GM18873 (cell line): ENCODE measurements around the gene CEP152.

Experiments used
- ATAC-seq: cut with Tn5 transposase; IDR thresholded peaks from one replicate; pipeline ENCODE4 v1.9.1; 2021; ENCODE audit warnings: mild to moderate bottlenecking, moderate library complexity, moderate number of reproducible peaks; ENCODE audit not compliant: unreplicated experiment, low FRiP score

The CEP152 gene

DNA sequence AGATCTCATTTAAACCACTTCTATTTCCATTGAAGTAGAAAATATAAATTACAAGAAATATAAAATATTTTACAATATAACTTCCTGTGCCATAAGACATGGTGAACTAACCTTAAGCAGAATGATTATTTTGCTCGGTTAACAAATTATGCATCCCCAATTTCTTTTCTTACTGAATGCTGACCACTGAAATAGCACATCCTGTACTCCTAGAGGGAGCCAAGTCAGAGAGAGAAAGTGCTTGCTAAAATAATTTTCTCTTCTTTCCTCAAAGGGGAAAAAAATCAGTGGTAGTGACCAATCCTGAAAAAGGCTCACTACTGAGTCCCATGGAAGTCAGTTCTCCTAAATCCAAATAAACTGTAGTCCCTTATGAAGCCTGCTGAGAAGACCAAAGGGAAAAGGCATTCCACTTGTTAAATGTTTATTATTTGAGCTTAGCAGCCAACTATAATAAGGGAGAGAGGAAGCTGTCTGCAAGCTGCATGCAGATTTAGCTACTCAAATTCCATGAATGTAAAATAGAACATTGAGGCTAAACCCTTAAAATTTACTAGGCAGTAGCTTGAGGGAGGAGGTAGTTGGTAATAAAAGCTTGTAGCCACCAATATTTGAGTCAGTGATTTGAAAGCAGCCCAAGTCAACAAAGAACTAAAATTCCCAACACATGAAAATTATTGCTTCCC is 33.1 kb downstream of the CEP152 start:
- no peak for ATAC-seq

DNA sequence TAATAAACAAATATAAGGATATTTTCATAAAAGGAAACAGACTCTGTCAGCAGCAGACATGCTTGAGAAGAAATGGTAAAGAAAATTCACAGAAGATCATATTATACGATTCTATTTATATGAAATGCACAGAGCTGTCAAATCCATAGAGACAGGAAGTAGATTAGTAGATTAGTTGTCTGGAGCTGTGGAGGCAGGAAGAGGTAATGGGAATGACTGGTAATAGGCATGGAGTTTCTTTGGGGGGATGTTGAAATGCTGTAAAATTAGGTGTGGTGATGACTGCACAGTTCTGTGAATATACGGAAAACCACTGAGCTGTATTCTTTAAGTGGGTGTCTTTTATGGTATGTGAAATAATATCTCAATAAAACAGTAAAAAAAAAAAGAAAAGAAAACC is 35.3 kb downstream of the CEP152 start:
- ATAC-seq: no peak

DNA sequence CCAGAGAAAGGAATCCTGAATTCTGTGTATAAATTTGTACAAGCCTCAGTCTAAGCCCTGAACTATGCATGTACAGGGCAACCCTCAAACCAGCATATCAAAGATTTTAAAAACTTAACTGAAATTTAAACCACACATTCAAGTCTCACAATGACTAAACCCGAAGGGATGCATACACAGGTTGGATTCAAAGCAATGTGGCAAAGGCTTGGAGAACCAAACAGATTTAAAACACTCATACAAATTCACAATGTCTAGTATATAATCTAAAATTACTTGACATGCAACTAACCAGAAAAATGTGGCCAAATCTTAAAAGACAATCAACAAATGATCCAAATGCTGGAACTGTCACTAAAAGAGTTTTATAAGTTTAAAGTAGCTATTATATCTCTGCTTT is 36.4 kb downstream of the CEP152 start:
- no peak for ATAC-seq

DNA sequence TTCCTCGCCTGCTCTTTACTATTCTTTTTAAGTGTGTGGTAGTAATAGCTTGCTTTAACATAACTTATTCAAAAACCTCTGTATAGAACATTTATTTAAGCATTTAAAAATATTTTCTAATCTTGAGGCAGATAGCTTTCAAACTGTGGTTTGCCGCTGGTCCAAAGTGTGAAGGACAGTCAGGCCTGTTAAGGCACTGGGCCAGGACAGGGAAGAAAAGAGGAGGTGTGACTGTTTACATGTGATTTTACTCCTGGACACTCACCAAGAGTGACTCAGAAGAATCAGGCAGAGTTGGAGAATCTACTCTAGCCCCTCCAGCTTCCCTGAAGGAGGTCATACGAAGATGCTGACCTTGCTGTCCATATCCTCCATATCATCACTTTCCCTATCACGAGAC is 44.7 kb downstream of the CEP152 start:
- no peak for ATAC-seq

DNA sequence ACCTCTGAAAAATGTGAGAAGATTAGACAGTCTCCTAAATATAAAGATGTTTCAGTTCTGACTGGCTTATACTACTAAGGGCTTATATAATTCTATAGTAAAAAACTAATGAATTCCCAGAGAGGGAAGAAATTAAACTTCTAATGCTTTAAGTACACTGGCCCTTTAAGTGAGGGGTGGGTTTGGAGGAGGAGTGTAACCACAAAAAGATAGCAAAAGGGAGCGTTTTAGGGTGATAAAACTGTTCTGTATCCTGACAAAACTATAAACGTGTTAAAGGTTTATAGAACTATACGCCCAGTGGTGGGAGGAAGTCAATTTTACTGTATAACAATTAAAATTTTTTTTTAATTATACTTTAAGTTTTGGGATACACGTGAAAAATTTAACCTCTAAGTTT is 45.8 kb downstream of the CEP152 start:
- no peak for ATAC-seq

DNA sequence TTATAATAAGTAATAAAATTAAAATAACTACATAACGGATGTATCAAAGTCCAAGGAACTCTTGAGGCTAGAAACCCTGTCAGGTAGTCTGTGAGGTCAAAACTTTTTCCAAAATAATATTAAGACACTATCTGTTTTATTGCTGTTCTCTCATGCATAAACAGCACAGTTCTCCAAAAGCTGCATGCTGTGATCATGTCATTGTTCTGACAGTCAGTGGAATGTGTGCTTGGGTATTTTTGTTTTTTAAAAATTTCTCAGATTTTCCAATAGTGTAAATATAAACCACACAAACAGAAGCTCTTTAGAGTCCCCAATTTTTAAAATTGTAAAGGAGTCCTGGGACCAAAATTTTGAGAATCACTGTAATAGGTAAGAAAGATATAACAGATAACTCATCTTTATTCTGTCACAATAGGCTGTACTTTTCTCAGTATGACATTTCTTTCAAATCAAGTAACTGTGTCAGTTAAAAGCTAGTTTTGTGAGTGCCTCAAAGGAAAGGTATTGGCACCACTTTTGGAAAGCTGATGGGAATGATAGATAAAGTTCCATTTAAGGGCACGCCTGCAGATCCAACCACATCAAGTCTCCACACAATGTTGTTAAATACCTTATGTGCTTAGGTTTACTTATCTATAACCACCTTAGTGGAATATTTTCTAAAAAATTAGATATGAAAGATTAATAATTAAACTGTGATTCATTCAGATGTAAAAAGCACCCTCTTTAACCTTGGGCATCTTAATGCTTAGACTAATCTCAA is 49.3 kb downstream of the CEP152 start:
- ATAC-seq: no peak

DNA sequence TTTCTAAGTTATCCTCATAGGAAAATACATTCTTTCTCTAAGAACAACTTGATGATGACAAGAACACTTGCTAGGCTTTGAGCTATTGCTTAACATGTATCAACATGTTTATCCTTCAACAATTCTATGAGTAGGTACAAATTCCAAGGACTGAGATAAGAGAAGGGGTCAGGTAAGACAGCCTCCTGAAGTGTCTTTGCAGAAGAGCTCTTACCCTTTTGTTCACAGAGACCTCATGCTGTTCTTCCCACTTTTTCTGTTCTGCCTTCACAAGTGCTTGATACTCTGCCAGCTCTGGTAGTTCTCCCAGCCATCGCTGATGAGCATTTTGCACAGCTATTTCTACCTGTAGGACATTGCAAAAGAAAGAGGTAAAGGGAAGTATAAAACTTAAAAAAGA is 50.9 kb downstream of the CEP152 start:
- no peak for ATAC-seq

DNA sequence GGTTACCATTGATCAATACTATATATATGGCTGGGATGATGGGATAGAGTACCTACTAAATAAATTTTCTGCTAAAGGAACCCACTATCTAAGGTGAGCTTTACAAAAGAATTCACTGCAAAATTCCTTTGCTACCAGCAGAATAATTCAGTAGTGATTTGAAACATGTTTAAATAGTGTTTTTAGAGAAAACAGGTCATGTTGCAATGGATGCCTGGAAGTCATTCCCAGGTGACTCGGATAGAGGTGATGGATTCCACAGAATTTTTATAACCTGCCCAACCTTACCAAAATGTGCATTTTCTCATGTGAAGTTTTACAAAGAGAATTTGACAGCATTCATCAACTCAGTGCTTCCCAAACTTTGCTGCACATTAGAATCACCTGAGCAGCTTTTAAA is 53.2 kb downstream of the CEP152 start:
- no peak for ATAC-seq

DNA sequence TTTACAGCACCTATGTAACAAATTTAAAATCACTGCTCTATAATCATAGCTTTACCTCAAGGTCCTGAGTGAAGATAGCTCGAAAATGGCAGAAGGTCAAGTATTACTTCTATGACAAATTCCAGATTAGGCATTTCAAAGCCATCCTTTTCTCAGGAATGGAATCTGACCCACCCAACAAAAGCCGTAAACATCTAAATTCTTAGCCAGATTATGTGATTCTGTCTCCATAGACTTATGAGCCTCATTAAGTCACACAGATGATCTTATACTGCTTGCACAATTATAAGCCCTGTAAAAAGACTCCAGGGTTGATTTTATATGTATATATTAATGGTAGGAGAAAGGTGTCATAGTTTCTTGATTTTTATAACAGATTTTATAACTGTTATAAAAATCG is 56.9 kb downstream of the CEP152 start:
- ATAC-seq: no peak

DNA sequence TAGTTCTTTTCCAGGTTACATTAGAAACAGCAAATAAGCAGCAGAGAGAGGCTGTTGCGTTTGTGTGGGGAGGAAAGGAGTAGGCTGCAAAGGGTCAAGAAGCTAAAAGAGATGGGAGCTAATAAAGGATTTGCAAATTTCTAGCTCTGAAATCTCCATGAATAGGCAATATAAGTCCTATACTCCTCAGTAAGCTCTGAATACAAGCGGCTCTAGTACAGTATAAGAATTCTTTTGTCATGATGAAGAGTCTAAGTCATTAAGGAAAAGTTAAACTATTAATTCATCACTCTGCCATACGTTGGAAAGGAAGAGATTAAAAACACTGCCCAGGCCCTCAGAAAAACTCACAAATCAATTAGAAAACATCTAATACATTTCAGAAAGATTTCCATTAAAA is 59.3 kb downstream of the CEP152 start:
- ATAC-seq: no peak

DNA sequence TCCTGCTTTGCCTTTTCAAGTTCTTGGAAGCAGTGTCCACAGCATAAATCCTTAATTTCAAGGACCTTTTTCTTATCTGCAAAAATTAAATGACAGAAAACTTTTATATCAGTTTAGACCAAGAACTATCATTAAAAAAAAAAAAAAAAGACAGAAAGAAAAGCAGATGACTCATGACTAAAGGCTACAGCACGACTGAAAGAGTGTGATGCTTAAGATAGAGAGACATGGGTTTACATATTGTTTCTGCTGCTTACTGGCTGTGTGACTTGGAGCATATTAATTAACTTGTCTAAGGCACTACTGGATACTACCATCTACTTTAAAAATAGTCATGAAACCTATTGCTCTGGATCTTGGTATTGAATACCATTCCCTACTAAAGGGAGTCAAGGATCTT is 62.3 kb downstream of the CEP152 start:
- no peak for ATAC-seq

DNA sequence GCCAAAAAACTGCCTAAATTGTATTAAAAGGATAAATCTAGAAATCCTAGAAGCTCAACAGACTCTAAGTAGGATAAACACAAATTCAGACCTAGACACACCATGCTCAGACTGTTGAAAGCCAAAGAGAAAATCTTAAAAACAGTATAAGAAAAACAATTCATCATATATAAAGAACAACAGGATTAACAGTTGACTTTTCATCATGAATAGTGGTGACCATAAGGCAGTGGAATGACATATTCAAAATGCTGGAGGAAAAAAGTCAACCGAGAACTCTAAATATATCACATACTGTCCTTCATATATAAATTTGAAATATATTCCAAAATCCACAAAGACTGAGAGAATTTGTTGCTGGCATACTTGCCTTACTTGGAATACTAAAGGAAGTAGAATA is 77.3 kb downstream of the CEP152 start:
- ATAC-seq: no peak

DNA sequence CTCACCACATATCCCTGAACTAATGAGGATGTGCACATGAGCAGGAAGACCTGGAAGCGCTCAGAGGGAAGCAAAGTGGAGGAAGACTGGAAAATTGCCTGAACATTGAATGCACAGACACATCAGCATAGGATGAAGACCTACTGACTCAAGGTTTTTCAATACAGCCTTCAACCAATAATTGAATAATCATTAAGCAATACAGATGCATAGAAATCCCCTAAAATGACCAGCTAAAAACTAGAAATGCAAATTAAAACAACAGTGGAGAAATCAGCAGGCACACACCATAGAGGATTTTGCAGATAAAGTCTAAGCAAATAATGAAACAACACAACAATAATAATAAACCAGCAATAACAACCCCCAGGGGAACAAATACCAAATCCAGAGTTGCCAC is 80.4 kb downstream of the CEP152 start:
- ATAC-seq: no peak

DNA sequence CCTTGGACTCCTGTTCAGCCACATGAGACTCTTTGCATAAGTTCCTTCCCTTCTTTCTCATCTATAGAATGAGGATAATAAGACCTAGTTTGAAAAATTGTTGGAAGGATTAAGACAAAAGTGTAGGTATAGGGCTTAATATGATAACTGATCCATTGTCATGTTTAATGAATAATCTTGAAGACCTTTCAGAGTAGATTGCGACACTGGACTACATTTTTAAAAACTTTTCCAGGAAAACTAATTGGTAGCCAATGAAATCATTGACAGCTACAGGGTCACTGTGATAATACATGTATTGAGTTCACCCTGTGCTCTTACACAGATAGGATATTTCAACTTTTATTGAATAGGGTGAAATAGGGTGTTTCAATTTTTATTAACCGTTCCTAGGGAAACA is 86.9 kb downstream of the CEP152 start:
- ATAC-seq: no peak

DNA sequence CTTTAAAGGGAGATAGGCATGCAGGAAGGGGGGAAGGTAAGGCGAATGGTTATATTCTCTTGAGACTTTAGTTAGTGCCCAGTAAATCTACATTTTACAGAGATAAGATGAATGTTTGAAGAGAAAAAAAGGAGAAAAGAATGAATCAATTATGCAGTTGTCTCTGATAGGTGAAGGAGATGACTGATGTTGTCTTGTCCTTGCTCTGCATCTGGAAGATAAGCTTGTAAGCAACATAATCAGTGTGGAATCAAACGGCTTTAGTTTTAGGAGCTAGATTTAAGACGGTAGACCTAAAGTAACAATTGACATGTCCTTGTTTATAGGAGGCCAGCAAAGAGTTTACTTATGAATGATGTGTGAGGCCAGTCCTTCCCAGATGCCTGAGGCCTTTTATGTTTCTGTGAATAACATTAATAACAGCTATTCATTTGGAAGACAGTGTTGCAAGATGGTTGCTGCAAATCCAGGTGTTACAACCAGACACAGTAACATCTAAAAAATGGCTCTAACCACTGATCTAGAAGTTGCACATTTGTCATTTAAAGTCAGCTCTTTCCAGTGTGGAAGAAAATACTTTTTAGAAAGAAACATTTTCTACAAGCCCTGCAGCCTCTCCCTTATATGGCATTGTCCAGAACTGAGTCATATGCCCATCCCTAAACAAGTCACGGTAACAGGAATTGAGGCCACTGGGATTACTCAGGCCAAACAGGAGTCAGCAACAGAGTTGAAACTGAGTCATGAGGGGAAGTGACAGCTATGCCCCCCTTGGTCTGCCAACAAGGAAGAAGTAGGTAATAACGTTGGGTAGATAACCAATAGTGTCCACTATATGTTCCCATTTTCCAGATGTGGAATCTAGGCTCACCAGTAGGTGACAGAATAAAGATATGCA is 87.9 kb downstream of the CEP152 start:
- no peak for ATAC-seq

DNA sequence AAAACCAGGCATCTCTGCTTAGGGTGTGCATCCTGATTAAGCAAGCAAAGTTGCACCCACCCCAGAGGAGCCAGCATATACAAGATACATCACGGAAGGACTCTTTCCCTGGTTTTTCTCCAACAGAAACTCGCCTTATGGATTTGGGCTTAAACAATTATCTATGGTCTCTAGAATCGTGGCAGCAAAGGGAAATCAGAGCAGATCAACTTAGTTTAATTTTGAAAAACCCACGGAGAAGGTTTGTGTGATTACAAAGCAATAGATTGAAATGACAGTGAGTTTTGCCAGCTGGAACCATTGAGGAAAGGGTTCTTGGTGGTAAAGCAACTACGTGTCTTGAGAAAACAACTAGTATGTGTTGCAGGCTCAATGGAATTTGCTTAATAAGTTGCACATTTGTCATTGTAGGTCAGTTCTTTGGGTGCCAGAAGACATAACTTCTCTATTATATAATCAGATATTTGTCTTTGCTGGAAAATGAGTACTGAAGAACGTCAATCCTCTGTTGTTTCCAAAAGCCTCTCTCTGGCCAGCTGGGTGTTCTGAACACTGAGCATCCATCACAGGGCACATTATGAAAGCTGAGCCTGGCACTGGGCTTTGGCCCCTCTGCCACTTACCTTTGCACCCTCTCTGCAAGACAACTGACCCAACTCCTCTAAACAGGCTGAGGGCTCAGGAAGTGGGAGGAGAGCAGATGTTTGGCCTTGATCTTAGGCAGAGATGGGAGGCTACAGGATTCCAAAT is 89.6 kb downstream of the CEP152 start:
- ATAC-seq: no peak

DNA sequence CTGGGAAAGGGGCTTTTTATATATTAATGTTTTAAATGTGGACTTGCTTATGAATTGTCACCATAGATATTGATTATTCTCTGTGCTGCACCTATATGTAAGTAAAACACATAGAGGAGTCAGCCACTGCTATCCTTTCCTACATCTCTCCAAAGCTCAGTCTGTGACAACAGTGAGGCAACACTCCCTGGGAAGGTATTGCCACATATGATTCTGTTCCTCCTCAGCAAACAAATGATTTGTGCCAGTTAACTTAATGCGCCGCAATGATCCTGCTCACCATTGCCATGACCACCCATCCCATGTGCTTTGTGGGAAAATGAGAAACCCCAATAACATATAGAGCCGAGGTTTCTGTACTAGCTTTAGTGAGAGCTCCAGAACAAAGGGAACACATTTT is 90.2 kb downstream of the CEP152 start:
- ATAC-seq: no peak

DNA sequence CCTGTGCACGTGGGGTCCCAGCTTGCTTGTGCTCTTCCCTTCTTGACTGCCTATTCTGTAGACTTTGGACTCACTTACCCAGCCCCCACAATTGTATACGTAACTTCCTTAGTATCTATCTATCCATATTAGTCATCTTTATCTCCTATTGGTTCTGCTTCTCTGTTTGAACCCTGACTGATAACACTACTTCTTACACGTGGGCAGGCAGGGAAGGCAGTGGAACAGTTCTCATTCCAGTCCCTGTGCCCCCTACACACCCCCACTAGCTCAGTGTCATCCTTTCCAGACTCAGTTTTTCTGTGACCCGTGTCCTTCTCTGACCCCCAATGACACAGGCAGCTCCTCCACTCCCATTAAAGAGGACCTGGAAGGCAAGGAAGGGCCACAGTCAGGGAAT is 91.2 kb downstream of the CEP152 start:
- ATAC-seq: no peak

DNA sequence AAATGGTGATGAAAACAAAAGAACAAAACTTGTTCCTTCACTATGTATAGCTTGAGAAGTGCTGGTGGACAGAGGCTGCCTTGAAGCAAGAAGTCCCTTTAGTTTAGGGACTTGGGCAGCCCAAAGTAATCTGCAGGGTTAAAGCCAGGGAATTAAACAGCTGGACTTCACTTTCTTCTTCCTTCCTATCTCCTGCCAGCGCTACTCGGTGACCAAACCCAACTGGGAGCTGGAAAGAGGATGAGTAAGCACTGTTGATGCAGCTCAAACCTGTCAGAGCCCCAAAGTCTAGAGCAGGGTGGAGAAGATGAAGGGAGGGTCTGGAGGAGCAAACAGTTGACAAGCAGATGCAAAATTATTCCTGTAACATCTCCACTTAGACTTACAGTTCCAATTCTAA is 92.2 kb downstream of the CEP152 start:
- ATAC-seq: no peak

DNA sequence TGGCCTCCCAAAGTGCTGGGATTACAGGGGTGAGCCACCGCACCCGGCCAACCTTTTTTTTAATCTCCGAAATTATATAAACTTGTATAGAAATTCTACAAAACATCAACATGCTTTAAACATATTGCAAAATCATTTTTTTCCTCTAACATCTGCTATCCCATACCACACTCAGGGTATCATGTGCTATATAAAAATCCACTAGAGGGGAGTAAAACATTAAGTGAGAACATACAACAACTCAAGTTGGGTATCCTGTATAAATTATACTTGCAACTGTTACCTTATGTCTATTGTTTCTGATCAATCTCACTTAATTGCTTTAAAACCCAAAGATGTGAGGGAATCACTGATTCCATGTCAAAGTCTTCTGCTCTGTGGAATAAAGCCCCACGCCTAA is 93.4 kb downstream of the CEP152 start:
- no peak for ATAC-seq

DNA sequence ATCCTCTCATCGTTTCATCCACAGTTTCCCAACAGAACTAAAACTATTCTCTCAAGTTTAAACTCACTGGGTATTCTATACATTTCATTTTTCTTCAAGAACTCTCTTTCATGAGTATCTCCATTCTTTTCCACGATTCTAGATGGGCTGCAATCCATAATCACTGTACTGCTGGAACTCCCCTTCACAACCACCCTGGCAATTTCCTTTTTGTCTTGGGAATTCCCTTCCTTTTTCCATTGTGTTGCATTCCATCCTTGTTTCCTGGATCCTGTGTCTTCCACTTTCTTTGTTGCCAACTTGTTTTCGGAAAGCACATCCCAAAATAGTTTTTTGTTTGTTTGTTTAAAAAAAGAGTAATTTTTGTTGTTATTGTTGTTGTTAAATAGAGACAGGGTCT is 98.3 kb downstream of the CEP152 start:
- no peak for ATAC-seq
